Epithelial cell of proximal tubule (primary cell): ENCODE results near the gene F2RL1. TPM values are rescaled to one million over a fixed set of nuclear protein-coding genes. Genes with fewer than 3 reads are reported as not detected.
"Not testable (repeated sequence)": the region's sequence is repeated elsewhere in the genome, so short reads cannot be mapped to it uniquely, and the experiment has no call there.

Source experiments
- DNase-seq: peaks from one replicate; pipeline ENCODE4 v3.0.0-alpha.2; 2011; ENCODE audit warnings: low read depth
- H3K4me3 ChIP-seq: 2 replicates; pipeline ENCODE4 v1.5.1; 2011; ENCODE audit warnings: low read depth, mild to moderate bottlenecking, low read length
- CTCF ChIP-seq: conservative IDR thresholded peaks from 2 replicates; pipeline ENCODE4 v1.5.1; 2012; ENCODE audit warnings: low read depth, mild to moderate bottlenecking, low read length
- total RNA-seq: library from RNA; depleted of rRNA; stranded (reverse); fragments of >200 nt; gene quantifications from 2 replicates; pipeline ENCODE4 v1.2.3, GENCODE V29; 2015

Gene F2RL1
- total RNA-seq, 1 donor from 2014 or later, result 91.6 TPM

DNA sequence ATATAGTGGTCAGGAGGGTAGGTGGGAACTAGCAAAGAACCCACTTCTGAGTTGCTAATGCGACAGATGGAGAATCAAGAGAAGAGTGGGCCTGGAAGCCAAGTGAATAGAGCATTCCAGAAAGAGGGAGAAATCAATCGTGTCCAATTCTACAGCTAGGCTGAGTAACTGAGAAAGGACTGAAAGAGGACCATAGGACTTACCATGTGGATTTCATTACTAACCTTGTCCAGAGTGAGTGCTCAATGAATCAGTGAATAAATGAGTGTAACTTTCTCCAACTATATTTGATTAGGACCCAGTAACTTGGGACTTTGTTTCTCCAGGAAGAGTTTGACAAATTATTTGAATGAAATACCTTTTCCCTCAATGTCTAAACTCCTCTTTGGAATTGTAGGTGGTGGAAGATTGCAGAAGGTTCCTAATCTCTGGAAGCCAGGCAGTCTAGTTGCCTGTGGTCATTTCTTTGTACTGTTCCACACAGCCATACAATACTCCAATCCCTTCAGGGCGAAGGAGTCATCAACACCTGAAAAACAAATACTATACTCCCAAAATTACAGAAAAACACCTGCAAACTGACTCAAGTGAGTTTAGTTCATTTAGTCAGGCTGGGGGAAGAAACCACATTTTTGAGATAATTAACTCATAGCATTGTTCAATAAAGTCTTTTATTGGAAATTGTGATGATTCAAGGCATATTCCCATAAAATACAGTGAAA is 2.6 kb upstream of the F2RL1 start:
- no peak for DNase-seq
- TF ChIP-seq CTCF, result no peak
- no peak overlapping the region for H3K4me3 ChIP-seq

- peak overlapping the region; percentile 85 for H3K4me3 ChIP-seq
- no peak for DNase-seq
- no peak for TF ChIP-seq CTCF
These were observed 1.2 kb downstream of the F2RL1 start for GRCh38 chr5:76819851-76820525.

DNA sequence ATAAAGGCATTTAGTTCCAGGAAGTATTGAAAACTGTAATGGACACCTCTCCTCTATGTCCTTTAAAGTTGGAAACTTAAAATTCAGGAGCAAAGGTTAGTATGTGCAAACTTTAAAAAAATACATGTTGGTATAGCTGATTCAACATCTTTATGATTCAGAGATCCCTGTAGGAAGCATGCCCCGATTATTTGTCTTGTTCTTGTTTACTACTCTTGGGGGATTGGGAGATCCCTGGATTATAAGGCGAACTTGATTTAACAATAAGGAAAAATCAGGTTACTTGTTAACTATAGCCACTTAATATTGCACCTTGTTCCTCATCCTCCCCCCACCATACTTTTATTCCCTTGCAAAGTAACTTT is 1.7 kb downstream of the F2RL1 start:
- peak overlapping the region; percentile 85 for H3K4me3 ChIP-seq
- no peak for TF ChIP-seq CTCF
- no peak for DNase-seq

DNA sequence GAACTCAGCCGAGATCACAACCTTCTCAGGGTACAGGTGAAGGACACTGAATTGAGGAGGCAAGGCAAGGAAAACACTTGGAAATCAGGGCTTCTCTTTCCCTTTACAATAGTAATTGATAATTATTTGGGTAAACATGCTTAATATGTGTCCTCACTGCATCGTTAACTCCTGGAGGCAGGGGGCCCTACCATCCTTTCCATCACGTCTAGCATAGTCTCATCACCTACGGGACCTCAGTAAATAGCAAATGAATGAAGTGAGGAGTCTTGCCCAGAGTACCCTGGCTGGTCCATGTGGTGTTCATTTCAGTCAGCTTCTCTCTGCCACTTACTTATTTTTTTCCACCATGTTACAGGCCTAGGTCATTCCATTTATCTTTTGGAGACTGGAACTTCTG is 2.3 kb downstream of the F2RL1 start:
- no peak for TF ChIP-seq CTCF
- H3K4me3 ChIP-seq, result peak overlapping the region; percentile 85
- DNase-seq, result no peak

DNA sequence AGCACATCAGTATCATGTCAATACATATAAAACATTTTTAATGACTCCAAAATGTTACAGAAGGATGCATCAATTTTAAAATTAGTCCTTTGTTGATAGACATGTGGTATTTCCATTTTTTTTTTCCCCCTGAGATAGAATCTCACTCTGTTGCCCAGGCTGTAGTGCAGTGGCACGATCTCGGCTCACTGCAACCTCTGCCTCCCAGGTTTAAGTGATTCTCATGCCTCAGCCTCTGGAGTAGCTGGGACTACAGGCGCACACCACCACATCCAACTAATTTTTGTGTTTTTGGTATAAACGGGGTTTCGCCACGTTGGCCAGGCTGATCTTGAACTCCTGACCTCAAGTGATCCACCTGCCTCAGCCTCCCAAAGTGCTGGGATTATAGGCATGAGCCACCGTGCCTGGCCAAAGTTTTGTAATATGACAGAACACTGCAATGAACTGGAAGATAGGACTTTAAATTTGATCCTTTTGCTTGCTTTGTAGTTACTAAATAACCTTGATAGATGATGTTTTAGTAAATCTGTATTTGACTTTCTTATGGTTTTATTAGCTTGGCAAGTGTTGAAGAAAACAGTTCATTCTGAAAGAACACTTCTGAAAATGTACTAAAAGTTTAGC is 3.4 kb downstream of the F2RL1 start:
- DNase-seq, H3K4me3 ChIP-seq: not testable (repeated sequence)

DNA sequence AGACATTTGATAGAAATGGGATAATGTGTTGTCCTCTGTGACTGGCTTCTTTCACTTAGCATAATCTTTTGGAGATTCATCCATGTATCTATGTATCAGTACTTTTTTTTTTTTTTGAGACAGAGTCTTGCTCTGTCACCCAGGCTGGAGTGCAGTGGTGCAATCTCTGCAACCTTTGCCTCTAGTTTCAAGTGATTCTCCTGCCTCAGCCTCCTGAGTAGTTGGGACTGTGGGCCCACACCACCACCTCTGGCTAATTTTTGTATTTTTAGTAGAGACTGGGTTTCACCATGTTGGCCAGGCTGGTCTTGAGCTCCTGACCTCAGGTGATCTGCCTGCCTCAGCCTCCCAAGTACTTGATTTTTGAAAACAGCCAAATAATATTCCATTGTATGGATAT is 7.6 kb downstream of the F2RL1 start:
- not testable (repeated sequence) for H3K4me3 ChIP-seq, DNase-seq

DNA sequence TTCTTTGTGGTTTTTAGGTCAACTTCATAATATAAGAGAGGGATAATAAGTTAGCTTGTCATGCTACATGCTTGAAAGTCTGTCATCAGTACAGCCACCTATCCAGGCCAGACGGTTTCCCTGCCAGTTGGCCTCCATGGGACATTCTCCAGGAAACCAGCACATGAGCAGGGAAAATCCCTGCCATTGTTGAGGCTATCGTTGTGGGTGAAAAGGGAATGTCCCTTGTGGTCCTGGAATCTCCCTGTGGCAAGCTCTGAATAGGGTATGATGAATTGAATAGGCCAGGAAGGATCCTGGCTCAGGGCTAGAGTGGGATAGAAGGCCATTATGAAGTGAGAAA is 12.3 kb downstream of the F2RL1 start:
- H3K4me3 ChIP-seq, result no peak overlapping the region
- TF ChIP-seq CTCF, result no peak
- no peak for DNase-seq

- TF ChIP-seq CTCF, result peak; percentile 29
- no peak overlapping the region for H3K4me3 ChIP-seq
- no peak for DNase-seq
These were observed 17.4 kb downstream of the F2RL1 start for GRCh38 chr5:76836181-76836580.
